Spleen (tissue), 11 donors: ENCODE measurements around the gene STK39. TPM values are rescaled to one million over a fixed set of nuclear protein-coding genes. Genes with fewer than 3 reads are reported as not detected.

ENCODE experiments used
- DNase-seq: peaks from one replicate; pipeline ENCODE4 v3.0.0-alpha.2; 2020
- H3K27ac ChIP-seq, 8 donors: fragments of 200-600 bp; sonication (generic) in 7 of 8; 1 replicate in 4 of 8; 2 replicates in 4 of 8; pipeline versions ENCODE4 v1.5.0 to v1.8.0; 2016 to 2021; ENCODE audit warnings: inconsistent platforms in 4 of 8, mild to moderate bottlenecking in 4 of 8, moderate library complexity in 1 of 8
- H3K27me3 ChIP-seq, 7 donors: fragments of 200-600 bp; sonication (generic) in 6 of 7; replicated peaks in 1 of 7; 1 replicate in 4 of 7; 2 replicates in 3 of 7; pipeline versions ENCODE4 v1.5.0 to v1.8.0; 2016 to 2021; ENCODE audit warnings: inconsistent platforms in 3 of 7, mild to moderate bottlenecking in 1 of 7
- H3K36me3 ChIP-seq, 6 donors: fragments of 200-600 bp; sonication (generic) in 5 of 6; 1 replicate in 4 of 6; 2 replicates in 2 of 6; pipeline versions ENCODE4 v1.5.0 to v1.8.0; 2016 to 2021; ENCODE audit warnings: inconsistent platforms in 2 of 6
- H3K4me1 ChIP-seq, 6 donors: fragments of 200-600 bp; sonication (generic) in 5 of 6; 1 replicate in 3 of 6; 2 replicates in 3 of 6; pipeline versions ENCODE4 v1.5.0 to v1.8.0; 2016 to 2021; ENCODE audit warnings: inconsistent platforms in 3 of 6
- H3K4me3 ChIP-seq, 8 donors: fragments of 200-600 bp; sonication (generic) in 7 of 8; 1 replicate in 4 of 8; 2 replicates in 4 of 8; pipeline versions ENCODE4 v1.5.0 to v1.8.0; 2016 to 2021; ENCODE audit warnings: inconsistent platforms in 4 of 8, mild to moderate bottlenecking in 4 of 8, moderate library complexity in 2 of 8
- H3K9me3 ChIP-seq, 8 donors: fragments of 200-600 bp; sonication (generic) in 7 of 8; 1 replicate in 4 of 8; 2 replicates in 4 of 8; pipeline versions ENCODE4 v1.5.0 to v1.8.0; 2016 to 2021; ENCODE audit warnings: inconsistent platforms in 4 of 8
- POLR2A ChIP-seq, 3 donors: fragments of 450-650 bp; IDR thresholded peaks; one replicate each; pipeline ENCODE4 v1.5.1; 2017; ENCODE audit warnings: antibody characterized with exemption in 3 of 3, mild to moderate bottlenecking in 1 of 3
- POLR2AphosphoS5 ChIP-seq, 3 donors: sonication (generic); formaldehyde crosslinking; IDR thresholded peaks; one replicate each; pipeline ENCODE4 v1.5.1; 2017; ENCODE audit warnings: antibody characterized with exemption in 3 of 3
- WGBS, 5 donors: extraction: QIAGEN DNeasy Blood & Tissue Kit in 3 of 5; methylation state at CpG; one replicate each; pipeline versions ENCODE4 v1.1.5 to v1.1.7; 2013 to 2018; 5-methylcytosine and 5-hydroxymethylcytosine counted together
- intact Hi-C: fragments of 100-400 bp; cut with DNase I; formaldehyde crosslinking; loops from one replicate; pipeline ENCODE4 v1.15.0; 2023; ENCODE audit warnings: low total_unique reads
- polyA plus RNA-seq, 3 donors: library from polyadenylated mRNA; stranded (reverse); fragments of 200-250 nt; gene quantifications; one replicate each; pipeline ENCODE4 v1.2.1, GENCODE V29; 2013
- total RNA-seq, 7 donors: library from RNA; depleted of rRNA in 3 of 7; stranded (reverse); fragments of >200 nt in 3 of 7; fragmentation: NEBNext Ultra II Directional in 4 of 7; extraction: Animal tissue kit (Norgen Biotek cat#: 25700) in 4 of 7; gene quantifications; one replicate each; pipeline versions ENCODE4 v1.1.0 to v1.2.1, GENCODE V29; 2016 to 2021
- TF ChIP-seq, protein P1 (sequence below), 11 experiments: fragments of 200-600 bp in 7 of 11; fragments of 450-650 bp in 4 of 11; sonication (generic) in 4 of 11; IDR thresholded peaks in 8 of 11; conservative IDR thresholded peaks in 3 of 11; 1 replicate in 7 of 11; 2 replicates in 4 of 11; pipeline versions ENCODE4 v1.4.0 to v1.8.0; 2016 to 2021; ENCODE audit warnings: antibody characterized with exemption in 11 of 11, inconsistent platforms in 4 of 11, mild to moderate bottlenecking in 1 of 11
- donor health status: healthy with polysubstance abuse.
- donor health status: DM: no; HTN: no; CAD: no; lungs with moderate emphysema.
- donor health status: DM: no; HTN: no; CAD: no.
- donor health status: Bipolar disorder and iron deficiency.
- donor health status: healthy.
- donor health status: DM: no; HTN: no; CAD: no.
- donor health status: DM: yes; HTN: yes; CAD: no.

STK39 gene
- total and polyA plus RNA-seq, 10 donors = 8.6 to 17.8 (median 11.0) TPM

DNA sequence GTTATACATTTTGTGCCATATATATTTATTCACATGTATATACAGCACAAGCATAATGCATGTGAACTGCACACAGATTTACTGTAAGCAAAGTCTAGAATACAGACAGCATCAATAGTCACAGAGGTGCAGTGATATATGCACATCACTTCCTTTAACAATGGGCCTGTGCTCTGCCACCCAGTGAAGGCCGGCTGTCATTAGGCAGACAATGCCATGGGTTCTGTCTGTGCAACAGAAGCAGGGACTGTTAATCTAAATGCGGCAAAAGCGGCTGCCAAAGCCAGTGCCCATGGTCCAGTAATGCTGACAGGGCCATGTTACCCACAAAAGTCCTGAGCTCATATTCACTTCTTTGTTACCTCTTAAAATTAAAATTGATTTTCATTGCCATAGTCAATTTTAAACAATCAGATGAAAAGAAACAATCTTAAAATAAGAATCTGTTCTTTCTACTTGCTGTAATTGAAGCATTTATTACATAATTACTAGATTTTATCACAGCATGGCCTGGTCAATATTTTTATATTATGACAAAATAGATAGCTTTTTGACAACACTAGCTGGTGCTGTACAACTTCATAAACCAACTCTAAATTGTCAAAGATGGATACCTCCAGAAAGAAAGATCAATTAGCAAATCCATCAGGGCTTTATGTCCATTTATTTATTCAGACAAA is 232.0 kb downstream of the STK39 start:
- DNase-seq = no peak
- Histone ChIP-seq H3K4me3 (no peak overlapping the region), H3K27me3 (no peaks in the 10 kb centered on the region), H3K9me3 (no peaks in the 10 kb centered on the region), H3K36me3 (peaks cover 0 to 32% (median 0%) of the 10 kb centered on the region in 6 donors), H3K27ac (no peak overlapping the region), H3K4me1 (no peaks in the 10 kb centered on the region)
- TF ChIP-seq, protein P1, sequence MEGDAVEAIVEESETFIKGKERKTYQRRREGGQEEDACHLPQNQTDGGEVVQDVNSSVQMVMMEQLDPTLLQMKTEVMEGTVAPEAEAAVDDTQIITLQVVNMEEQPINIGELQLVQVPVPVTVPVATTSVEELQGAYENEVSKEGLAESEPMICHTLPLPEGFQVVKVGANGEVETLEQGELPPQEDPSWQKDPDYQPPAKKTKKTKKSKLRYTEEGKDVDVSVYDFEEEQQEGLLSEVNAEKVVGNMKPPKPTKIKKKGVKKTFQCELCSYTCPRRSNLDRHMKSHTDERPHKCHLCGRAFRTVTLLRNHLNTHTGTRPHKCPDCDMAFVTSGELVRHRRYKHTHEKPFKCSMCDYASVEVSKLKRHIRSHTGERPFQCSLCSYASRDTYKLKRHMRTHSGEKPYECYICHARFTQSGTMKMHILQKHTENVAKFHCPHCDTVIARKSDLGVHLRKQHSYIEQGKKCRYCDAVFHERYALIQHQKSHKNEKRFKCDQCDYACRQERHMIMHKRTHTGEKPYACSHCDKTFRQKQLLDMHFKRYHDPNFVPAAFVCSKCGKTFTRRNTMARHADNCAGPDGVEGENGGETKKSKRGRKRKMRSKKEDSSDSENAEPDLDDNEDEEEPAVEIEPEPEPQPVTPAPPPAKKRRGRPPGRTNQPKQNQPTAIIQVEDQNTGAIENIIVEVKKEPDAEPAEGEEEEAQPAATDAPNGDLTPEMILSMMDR (IDR thresholded peaks at IDR 0.05 in 8 of 11, conservative IDR thresholded peaks at IDR 0.05 in 3 of 11) = no peak
- no peak for TF ChIP-seq POLR2AphosphoS5 (IDR thresholded peaks at IDR 0.05)
- no peak for TF ChIP-seq POLR2A (IDR thresholded peaks at IDR 0.05)
- intact Hi-C loops = no loop called here
- 92 to 96% (median 95%) methylated on average over 3 of the region's 3 CpGs for WGBS, 5 donors

DNA sequence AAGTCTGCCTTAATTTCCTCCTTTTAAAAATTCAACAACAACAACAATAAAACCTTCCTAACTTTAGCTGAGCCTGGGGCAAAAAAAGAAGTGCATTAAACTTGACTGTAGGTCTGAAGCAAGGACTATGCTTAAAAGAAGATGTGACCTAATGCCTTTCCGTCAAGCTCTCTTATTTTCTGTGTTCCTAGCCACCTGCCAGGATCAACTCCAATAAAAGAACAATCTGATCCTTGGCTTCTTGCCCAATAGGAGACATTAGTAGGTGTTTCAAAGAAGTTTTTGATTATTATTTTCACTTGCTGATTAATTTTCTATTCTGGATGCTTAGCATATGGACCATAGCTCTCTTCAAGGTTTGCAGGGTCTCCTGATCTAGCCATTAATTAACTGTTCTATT is 237.5 kb downstream of the STK39 start:
- no peak for DNase-seq
- intact Hi-C loops = no loop called here
- Histone ChIP-seq H3K36me3 (peaks cover 0 to 61% (median 1%) of the 10 kb centered on the region in 6 donors), H3K4me1 (no peaks in the 10 kb centered on the region), H3K9me3 (no peaks in the 10 kb centered on the region), H3K27ac (no peak overlapping the region), H3K27me3 (no peaks in the 10 kb centered on the region), H3K4me3 (no peak overlapping the region)
- TF ChIP-seq, protein P1 (IDR thresholded peaks at IDR 0.05 in 8 of 11, conservative IDR thresholded peaks at IDR 0.05 in 3 of 11) = no peak
- TF ChIP-seq POLR2A (IDR thresholded peaks at IDR 0.05) (no peak), POLR2AphosphoS5 (IDR thresholded peaks at IDR 0.05) (no peak)
- WGBS, 5 donors = 95 to 100% (median 98%) methylated on average over 1 of the region's 1 CpG

DNA sequence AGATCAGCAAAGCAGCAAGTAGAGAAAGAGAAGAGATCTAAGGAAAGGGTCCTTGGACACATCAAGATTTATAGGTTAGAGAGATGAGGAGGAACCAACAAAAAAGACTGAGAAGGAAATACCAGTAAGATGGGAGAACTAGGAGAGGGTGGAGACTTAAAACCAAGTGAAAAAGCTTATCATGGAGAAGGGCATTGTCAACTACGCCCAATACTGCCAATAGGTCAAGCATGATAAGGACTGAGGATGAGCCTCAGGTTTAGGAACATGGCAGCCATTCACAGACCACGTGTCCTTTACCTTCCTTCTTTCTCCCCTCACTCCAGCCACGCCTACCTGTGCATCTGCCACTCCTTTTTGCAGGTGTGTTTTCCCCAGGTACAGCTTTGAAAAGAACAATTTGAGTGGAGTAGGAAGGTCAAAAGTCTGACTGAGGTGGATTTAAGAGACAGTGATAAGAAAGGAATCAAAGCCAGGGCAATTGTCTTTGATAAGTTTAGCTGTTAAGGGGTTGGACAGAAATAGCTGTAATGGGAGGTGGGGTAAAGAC is 238.7 kb downstream of the STK39 start:
- intact Hi-C loops = no loop called here
- Histone ChIP-seq H3K27ac (no peak overlapping the region), H3K9me3 (no peaks in the 10 kb centered on the region), H3K4me3 (no peak overlapping the region), H3K4me1 (no peaks in the 10 kb centered on the region), H3K36me3 (peaks cover 0 to 61% (median 1%) of the 10 kb centered on the region in 6 donors), H3K27me3 (no peaks in the 10 kb centered on the region)
- DNase-seq = no peak
- 89 to 97% (median 93%) methylated on average over 3 of the region's 3 CpGs for WGBS, 5 donors
- TF ChIP-seq POLR2A (IDR thresholded peaks at IDR 0.05) = no peak
- TF ChIP-seq, protein P1 (IDR thresholded peaks at IDR 0.05 in 8 of 11, conservative IDR thresholded peaks at IDR 0.05 in 3 of 11) = no peak

DNA sequence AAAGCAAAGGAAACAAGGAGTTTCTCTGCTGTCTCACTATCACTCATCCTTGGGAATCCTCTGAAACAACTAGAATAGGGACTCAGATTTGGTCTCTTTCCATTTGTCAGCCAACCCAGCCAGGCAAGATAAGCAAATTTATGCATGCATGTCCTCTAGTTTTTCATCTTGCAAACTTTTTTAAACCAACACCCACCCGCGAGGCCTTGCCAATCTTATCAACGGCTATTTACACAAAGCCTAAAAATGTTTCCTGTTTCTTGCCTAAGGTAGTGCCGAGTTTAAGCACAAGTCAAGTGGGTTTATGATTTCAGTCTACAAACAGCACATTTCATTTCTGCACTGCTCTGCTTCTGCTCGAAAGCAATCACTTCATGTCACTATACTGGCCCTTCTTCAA is 240.9 kb downstream of the STK39 start:
- no peak for DNase-seq
- Histone ChIP-seq H3K4me1 (peaks cover 0 to 4% (median 0%) of the 10 kb centered on the region in 6 donors), H3K36me3 (peaks cover 0 to 45% (median 1%) of the 10 kb centered on the region in 6 donors), H3K27ac (no peak overlapping the region), H3K4me3 (no peak overlapping the region), H3K27me3 (no peaks in the 10 kb centered on the region), H3K9me3 (no peaks in the 10 kb centered on the region)
- intact Hi-C loops = no loop called here
- WGBS, 5 donors = 70 to 81% (median 74%) methylated on average over 5 of the region's 5 CpGs
- TF ChIP-seq, protein P1 (IDR thresholded peaks at IDR 0.05 in 8 of 11, conservative IDR thresholded peaks at IDR 0.05 in 3 of 11) = no peak
- TF ChIP-seq POLR2A (IDR thresholded peaks at IDR 0.05) (no peak), POLR2AphosphoS5 (IDR thresholded peaks at IDR 0.05) (no peak)
